Diencephalon (tissue), 1 donor: ENCODE measurements around the gene PHF21A. TPM values are rescaled to one million over a fixed set of nuclear protein-coding genes. Genes with fewer than 3 reads are reported as not detected.

ENCODE experiments used
- total RNA-seq: library from RNA; depleted of rRNA; stranded (reverse); fragments of >200 nt; gene quantifications from one replicate; pipeline ENCODE4 v1.2.3, GENCODE V29; 2014

Gene PHF21A
- 37.8 TPM for total RNA-seq

GRCh38 chr11:46121301-46121723 is at the start of gene PHF21A:
Gene PHF21A (minus strand): TSS chr11:46121454. CDS start chr11:46084219, 37,235 bp downstream.

GRCh38 chr11:45922425-45923082 is 198.7 kb downstream of the PHF21A start, which contains the start of gene LARGE2:
Gene LARGE2 (plus strand): TSS chr11:45922656. CDS start chr11:45922883, 227 bp downstream.

DNA sequence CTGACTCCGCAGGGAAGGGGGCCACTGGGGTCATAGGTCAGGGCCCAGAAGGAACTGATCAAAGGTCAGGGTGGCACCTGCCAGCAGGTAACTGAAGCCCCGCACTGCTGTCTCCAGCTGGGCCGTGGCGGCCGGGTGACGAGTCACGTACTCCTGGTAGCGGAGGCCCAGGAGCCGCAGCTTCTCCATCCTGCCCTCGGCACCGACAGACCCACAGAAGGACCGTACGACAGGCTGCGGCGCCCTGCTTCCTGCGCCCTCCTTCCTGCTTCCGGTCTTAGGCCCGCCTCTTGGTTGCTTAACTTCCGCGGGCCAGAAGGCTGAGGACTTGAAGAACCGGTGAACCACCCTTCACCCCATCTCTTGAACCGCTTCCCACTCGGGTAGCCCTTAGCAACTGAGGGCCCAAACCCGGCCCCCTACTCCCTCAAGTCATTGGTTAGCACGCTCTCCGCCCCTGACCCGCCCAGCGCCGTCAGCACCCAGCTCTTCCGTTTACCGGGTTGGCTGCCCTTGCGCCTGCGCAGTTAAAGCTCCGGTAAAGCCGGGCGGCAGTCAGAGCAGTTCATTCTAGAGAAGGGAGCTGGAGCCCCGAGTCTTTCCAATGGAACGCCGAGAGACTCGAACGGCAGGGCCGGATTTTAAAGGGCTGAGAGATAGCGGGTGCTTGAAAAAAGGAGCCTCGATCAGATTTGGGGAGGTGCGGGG is 203.5 kb downstream of the PHF21A start, which contains the start of gene PEX16:
PEX16 (minus strand) TSS at position 255 of the 708 bp plus-strand sequence; CDS start at position 189, 66 bp downstream.

DNA sequence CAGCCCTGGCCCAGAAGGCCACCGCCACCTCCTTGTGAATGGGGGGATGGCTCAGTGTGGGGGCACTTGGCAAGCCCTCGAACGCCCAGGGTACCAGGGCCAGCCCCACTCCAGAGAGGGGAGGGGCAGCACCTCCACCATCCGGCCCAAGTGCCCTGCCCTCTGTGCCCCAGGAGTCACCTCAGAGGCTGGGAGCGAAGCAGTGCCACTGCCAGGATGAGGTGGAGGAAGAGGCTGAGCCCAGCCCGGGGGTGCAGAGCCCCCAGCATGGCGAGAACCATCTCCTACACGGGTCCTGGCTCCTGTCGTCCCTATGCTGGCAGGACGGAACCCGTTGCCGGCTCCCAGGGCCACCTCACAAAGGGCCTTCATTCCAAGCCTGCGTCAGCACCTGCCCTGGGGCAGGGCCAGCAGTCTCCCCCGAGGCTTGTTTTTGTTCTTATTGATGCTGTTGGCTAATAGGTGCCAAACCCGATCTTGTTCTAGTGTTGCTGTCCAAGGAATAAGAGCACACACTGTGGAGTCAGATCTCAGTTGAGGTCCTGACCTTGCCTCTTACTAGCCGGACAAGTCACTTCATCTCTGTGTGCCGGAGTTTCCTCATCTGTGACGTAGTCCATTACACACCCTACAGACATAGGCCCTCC is 214.2 kb downstream of the PHF21A start, which contains the start of gene FREY1:
FREY1 (minus strand) TSS at position 307 of the 647 bp plus-strand sequence; CDS start at position 281, 26 bp downstream.

GRCh38 chr11:45885274-45885920 is 235.9 kb downstream of the PHF21A start, which contains the start of gene MAPK8IP1:
Gene MAPK8IP1 (plus strand): TSS chr11:45885651. CDS start chr11:45885821, 170 bp downstream.

Other genes with a start within 250 kb of the PHF21A start
- 131 TPM for gene MAPK8IP1, start 235.8 kb downstream of the PHF21A start, total RNA-seq
- gene FREY1, start 214.2 kb downstream of the PHF21A start, total RNA-seq: 1.2 TPM
- gene PEX16, start 203.6 kb downstream of the PHF21A start, total RNA-seq: 15.7 TPM
- 0.23 TPM for gene LARGE2, start 198.8 kb downstream of the PHF21A start, total RNA-seq
- gene CREB3L1, start 156.2 kb upstream of the PHF21A start, total RNA-seq: 2.5 TPM
- gene DGKZ, start 226.0 kb upstream of the PHF21A start, total RNA-seq: 54.2 TPM